Measurements from ENCODE around the gene ARSA.

The ARSA gene

GRCh38 chr22:50581950-50582492 is 45.9 kb downstream of the ARSA start:
- peak overlapping the region; percentile 89 for H3K27ac ChIP-seq
- no peak for TF ChIP-seq CTCF (conservative IDR thresholded peaks at IDR 0.05)

GRCh38 chr22:50581031-50581949 is 46.7 kb downstream of the ARSA start:
- peak overlapping the region; percentile 89 for H3K27ac ChIP-seq

DNA sequence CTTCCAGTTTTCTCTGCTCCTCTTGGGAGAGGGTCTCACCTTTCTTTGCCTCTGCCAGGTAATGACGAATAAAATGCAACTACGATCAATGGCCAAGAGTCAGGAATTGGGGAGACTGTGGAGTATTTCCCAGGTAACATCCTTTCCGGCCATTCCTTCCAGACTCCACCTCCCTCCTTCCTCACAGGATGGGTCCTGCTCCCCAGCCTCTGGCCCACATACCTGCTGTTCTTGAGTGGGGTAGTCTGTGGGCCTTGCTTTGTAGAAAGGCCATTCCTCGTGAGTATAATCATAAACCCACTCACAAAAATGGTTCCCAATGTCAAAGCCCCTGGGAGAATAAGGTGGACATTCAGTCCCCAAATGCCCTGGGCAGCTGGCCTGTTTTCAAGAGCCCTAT is 48.2 kb downstream of the ARSA start:
- no peak for TF ChIP-seq CTCF (conservative IDR thresholded peaks at IDR 0.05)
- H3K27ac ChIP-seq, result no peak overlapping the region

More at GRCh38 chr22:50581031-50581949, 46.7 kb downstream of the ARSA start:
- TF ChIP-seq CTCF (conservative IDR thresholded peaks at IDR 0.05), result no peak

DNA sequence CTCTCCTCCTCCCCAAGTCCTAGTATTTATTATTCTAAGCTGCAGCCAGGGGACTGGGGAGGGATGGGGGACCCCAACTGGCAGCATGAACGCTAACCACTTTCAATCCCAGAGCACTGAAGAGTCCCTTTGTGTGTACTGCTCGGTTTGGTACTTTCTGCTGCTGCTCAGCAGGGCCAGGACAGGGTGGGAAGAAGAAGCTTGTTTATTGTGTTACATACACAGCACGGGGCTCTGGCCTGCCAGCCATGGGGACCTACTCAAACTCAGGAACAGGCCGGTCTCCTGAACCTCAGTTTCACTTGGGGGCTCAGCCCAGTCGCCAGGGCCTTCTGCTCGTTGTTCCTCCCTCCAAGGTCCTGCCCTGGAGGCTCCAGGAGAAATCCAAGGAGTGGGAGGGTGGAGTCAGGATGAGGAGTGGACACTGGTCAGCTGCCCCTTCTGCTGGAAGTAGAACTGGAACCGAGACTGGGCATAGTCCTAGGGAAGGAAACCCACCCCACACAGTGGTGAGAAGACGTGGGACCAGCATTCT is 49.1 kb downstream of the ARSA start:
- no peak for TF ChIP-seq CTCF (conservative IDR thresholded peaks at IDR 0.05)
- H3K27ac ChIP-seq, result no peak overlapping the region

DNA sequence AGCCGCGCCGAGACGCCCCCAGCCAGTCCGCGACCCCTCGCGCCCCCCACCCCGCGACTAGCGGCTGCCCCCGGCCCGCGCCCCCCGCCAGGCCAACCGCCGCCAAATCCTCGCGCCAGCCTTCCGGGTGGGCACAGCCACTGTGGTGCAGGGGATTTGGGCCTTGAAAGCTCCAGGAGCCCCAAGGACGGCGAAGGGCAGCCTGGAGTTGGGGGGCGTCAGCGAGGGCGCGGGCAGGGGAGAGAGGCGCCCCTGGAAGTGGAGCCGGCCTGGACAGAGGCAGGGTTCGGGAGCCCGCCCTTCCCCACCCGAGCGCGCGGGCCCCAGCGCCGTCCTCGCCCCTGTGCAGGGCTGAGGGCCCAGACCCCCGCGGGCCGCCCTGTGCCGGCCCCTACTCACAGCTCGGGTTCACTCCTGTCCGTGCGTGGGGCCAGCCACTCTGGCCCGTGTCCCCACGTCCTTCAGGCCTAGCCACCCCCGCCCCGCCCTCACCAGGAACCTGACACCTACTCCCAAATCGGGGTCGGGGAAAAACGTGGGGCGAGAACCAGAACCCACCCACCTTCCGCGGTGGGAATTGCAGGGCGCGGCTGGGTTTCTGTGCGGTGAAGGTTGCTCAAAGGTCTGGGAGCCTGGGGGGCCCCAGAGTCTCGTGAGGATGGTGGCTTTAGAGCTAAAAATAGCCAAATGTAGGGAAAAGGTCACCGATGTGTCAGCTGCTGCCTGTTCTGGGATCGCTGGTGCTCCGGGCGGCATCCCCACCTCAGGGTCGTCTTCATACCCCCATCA is 49.8 kb downstream of the ARSA start, which contains the start of gene CPT1B:
TSS of gene CPT1B (minus strand) at position 441 of the 789 bp plus-strand sequence. CDS start 512 bp downstream, outside the sequence.
- no peak within 1 kb of the TSS for H3K27ac ChIP-seq
- TF ChIP-seq CTCF (conservative IDR thresholded peaks at IDR 0.05), result no peak

GRCh38 chr22:50577697-50577986 is 50.3 kb downstream of the ARSA start:
- H3K27ac ChIP-seq, result no peak overlapping the region
- no peak for TF ChIP-seq CTCF (conservative IDR thresholded peaks at IDR 0.05)
